Ishikawa (cell line): ENCODE measurements around the gene PTGER4.

Experiments
- CEBPB ChIP-seq: IDR thresholded peaks from 2 replicates; pipeline ENCODE4 v1.6.1; 2012
- CREB1 ChIP-seq: IDR thresholded peaks from 2 replicates; pipeline ENCODE4 v1.6.1; 2012; ENCODE audit warnings: low read depth
- EGR1 ChIP-seq: IDR thresholded peaks from 2 replicates; pipeline ENCODE4 v1.6.1; 2012
- EP300 ChIP-seq: IDR thresholded peaks from 2 replicates; pipeline ENCODE4 v1.6.1; 2012; ENCODE audit warnings: borderline replicate concordance
- FOXM1 ChIP-seq: IDR thresholded peaks from 2 replicates; pipeline ENCODE4 v1.6.1; 2012; ENCODE audit warnings: low read depth, borderline replicate concordance
- NFIC ChIP-seq: IDR thresholded peaks from 2 replicates; pipeline ENCODE4 v1.6.1; 2012
- RAD21 ChIP-seq: IDR thresholded peaks from 2 replicates; pipeline ENCODE4 v1.6.1; 2012; ENCODE audit warnings: low read depth
- TAF1 ChIP-seq: IDR thresholded peaks from 2 replicates; pipeline ENCODE4 v1.6.1; 2012; ENCODE audit warnings: low read depth, mild to moderate bottlenecking
- TCF12 ChIP-seq: IDR thresholded peaks from 2 replicates; pipeline ENCODE4 v1.6.1; 2012; ENCODE audit warnings: low read depth
- TEAD4 ChIP-seq: IDR thresholded peaks from 2 replicates; pipeline ENCODE4 v1.6.1; 2012
- USF1 ChIP-seq: IDR thresholded peaks from 2 replicates; pipeline ENCODE4 v1.6.1; 2012
- YY1 ChIP-seq: IDR thresholded peaks from 2 replicates; pipeline ENCODE4 v1.6.1; 2012; ENCODE audit warnings: low read depth
- ZBTB7A ChIP-seq: IDR thresholded peaks from 2 replicates; pipeline ENCODE4 v1.6.1; 2012; ENCODE audit warnings: low read depth
- TF ChIP-seq, protein P1 (sequence below): IDR thresholded peaks from 2 replicates; pipeline ENCODE4 v1.6.1; 2012; ENCODE audit warnings: low read depth, mild to moderate bottlenecking
- TF ChIP-seq, protein P2 (sequence below): IDR thresholded peaks from 2 replicates; pipeline ENCODE4 v1.6.1; 2012

The PTGER4 gene

DNA sequence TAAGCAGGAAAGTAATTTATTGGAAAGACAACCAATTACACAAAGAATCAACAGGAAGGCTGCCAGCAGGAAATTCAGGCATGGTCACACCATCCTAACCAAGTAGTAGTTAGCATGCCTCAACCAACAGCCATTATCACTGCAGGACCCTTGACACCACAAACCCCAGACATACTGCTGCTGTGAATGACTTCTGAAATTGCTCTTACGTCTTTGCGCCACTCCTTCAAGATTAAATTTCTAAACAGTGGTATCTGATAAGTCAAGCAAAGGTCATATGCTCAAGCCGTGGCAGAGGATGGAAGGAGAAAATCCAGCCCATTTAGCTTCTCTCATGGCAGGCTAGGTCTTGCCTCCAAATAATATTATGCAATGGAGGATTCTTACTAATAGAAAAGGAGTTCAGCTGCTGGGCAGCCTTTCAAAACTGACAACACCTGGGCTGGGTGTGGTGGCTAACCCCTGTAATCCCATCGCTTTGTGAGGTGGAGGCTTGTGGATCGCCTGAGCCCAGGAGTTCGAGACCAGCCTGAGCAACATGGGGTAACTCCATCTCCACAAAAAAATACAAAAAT is 5.0 kb upstream of the PTGER4 start:
- TF ChIP-seq TEAD4 (no peak), YY1 (no peak), EP300 (no peak), EGR1 (no peak), USF1 (no peak), ZBTB7A (no peak), TCF12 (no peak), NFIC (no peak), FOXM1 (no peak), CREB1 (no peak), CEBPB (no peak), RAD21 (no peak)
- TF ChIP-seq, protein P1, sequence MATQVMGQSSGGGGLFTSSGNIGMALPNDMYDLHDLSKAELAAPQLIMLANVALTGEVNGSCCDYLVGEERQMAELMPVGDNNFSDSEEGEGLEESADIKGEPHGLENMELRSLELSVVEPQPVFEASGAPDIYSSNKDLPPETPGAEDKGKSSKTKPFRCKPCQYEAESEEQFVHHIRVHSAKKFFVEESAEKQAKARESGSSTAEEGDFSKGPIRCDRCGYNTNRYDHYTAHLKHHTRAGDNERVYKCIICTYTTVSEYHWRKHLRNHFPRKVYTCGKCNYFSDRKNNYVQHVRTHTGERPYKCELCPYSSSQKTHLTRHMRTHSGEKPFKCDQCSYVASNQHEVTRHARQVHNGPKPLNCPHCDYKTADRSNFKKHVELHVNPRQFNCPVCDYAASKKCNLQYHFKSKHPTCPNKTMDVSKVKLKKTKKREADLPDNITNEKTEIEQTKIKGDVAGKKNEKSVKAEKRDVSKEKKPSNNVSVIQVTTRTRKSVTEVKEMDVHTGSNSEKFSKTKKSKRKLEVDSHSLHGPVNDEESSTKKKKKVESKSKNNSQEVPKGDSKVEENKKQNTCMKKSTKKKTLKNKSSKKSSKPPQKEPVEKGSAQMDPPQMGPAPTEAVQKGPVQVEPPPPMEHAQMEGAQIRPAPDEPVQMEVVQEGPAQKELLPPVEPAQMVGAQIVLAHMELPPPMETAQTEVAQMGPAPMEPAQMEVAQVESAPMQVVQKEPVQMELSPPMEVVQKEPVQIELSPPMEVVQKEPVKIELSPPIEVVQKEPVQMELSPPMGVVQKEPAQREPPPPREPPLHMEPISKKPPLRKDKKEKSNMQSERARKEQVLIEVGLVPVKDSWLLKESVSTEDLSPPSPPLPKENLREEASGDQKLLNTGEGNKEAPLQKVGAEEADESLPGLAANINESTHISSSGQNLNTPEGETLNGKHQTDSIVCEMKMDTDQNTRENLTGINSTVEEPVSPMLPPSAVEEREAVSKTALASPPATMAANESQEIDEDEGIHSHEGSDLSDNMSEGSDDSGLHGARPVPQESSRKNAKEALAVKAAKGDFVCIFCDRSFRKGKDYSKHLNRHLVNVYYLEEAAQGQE: no peak
- TF ChIP-seq, protein P2, sequence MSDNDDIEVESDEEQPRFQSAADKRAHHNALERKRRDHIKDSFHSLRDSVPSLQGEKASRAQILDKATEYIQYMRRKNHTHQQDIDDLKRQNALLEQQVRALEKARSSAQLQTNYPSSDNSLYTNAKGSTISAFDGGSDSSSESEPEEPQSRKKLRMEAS: no peak

- no peak for TF ChIP-seq EP300
These were observed 4.2 kb upstream of the PTGER4 start for GRCh38 chr5:40675396-40676133.

DNA sequence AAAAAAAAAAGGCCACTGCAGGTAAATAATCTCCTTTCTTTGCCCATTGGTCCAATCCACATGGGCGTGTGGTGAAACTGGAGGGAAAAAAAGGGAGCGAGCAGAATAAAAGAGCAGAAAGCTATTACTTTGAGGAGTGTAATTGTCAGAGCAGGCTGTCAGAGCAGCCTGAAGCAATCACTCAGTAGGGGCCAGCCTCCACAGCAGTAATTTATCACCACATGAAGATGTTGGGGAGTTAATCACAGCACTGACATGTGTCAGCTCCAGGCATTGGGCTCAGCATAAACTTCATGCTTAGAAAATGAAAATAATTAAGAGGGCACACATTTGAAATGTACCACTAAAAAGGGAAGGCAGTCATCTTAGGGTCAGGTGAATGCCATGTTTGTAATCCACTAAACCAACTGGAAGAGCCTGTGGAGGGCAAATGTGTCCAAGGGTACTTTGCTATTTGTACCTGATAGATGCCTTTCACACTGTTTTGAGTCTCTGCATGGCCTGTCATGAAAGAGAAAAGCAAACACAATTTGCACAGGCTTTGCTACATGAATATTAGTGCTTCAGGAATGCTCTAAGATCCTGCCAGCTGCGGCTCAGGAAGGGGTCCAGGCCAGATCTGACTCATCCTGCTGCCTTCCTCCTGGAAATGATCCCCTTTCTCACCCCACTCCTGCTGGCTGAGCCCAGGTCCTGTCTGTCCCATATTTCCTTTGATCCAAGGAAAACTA is 2.9 kb upstream of the PTGER4 start:
- TF ChIP-seq TAF1 (no peak), YY1 (no peak), NFIC (no peak), EGR1 (no peak), TEAD4 (no peak)

GRCh38 chr5:40677456-40677855 is 2.3 kb upstream of the PTGER4 start:
- TF ChIP-seq YY1 (no peak), TEAD4 (no peak), NFIC (no peak), TCF12 (no peak), CEBPB (no peak), RAD21 (no peak), TAF1 (no peak)
- TF ChIP-seq, protein P1: no peak
- TF ChIP-seq, protein P2: no peak

DNA sequence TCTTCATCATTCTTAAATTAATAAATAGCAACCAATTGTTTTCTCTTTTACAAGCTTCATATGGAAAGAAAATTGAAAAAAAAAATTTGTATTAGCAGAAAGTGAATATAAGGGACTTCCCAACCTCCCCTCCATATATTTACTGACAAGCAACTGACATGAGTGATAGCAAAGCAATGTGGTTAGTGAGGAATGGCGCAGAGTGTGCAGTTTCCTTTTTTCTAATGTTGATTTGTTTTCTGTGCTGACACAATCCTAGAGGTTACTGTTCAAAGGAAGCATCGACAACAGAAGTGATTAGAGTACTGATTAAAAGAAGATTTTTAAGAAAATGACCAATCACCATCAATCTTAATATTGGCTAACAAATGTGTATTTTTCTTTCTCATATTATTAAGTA is 1.7 kb upstream of the PTGER4 start:
- TF ChIP-seq CEBPB (no peak), CREB1 (no peak), EGR1 (no peak), USF1 (no peak), TCF12 (no peak), RAD21 (no peak), TEAD4 (no peak), ZBTB7A (no peak), EP300 (no peak), NFIC (no peak), YY1 (no peak), TAF1 (no peak), FOXM1 (no peak)
- TF ChIP-seq, protein P2: no peak
- TF ChIP-seq, protein P1: no peak
